HL-60 (cell line): ENCODE measurements around the gene PROS1.
"Not testable (repeated sequence)": the region's sequence is repeated elsewhere in the genome, so short reads cannot be mapped to it uniquely, and the experiment has no call there.

Experiments used
- DNase-seq, 2 experiments: peaks; one replicate each; pipeline ENCODE4 v3.0.0-alpha.2; 2010 to 2020; ENCODE audit warnings: low read depth in 1 of 2, low spot score in 1 of 2
- H3K27ac ChIP-seq: fragments of 250-450 bp; sonication (Bioruptor Pico); replicated peaks from 2 replicates; pipeline ENCODE4 v1.5.1; 2020; ENCODE audit warnings: mild to moderate bottlenecking, moderate library complexity
- H3K27me3 ChIP-seq: fragments of 250-450 bp; sonication (Bioruptor Pico); 2 replicates; pipeline ENCODE4 v1.5.1; 2021; ENCODE audit warnings: mild to moderate bottlenecking, moderate library complexity; ENCODE audit not compliant: insufficient read depth, poor library complexity, severe bottlenecking
- H3K4me3 ChIP-seq: replicated peaks from 2 replicates; pipeline ENCODE4 v1.5.1; 2011; ENCODE audit warnings: mild to moderate bottlenecking, control low read depth, low read length; ENCODE audit not compliant: insufficient read depth
- CTCF ChIP-seq: IDR thresholded peaks from one replicate; pipeline ENCODE4 v1.5.1; 2011; ENCODE audit warnings: low read length, control low read depth, inconsistent platforms; ENCODE audit not compliant: insufficient read depth
- GABPA ChIP-seq: IDR thresholded peaks from 2 replicates; pipeline ENCODE4 v1.6.1; 2012; ENCODE audit warnings: low read depth
- POLR2AphosphoS5 ChIP-seq: IDR thresholded peaks from 2 replicates; pipeline ENCODE4 v1.6.1; 2012; ENCODE audit warnings: low read depth
- REST ChIP-seq: IDR thresholded peaks from 2 replicates; pipeline ENCODE4 v1.6.1; 2012; ENCODE audit warnings: low read depth; ENCODE audit not compliant: insufficient replicate concordance
- SPI1 ChIP-seq: IDR thresholded peaks from 2 replicates; pipeline ENCODE4 v1.6.1; 2012; ENCODE audit warnings: low read depth, mild to moderate bottlenecking, borderline replicate concordance

PROS1 gene

GRCh38 chr3:93969997-93970396 is 3.7 kb downstream of the PROS1 start:
- no peak overlapping the region for H3K4me3 ChIP-seq
- DNase-seq: no peak
- no peaks in the 10 kb centered on the region for H3K27me3 ChIP-seq
- no peak overlapping the region for H3K27ac ChIP-seq
- TF ChIP-seq POLR2AphosphoS5: no peak
- TF ChIP-seq REST: no peak
- no peak for TF ChIP-seq CTCF
- no peak for TF ChIP-seq GABPA
- TF ChIP-seq SPI1: no peak

GRCh38 chr3:93969443-93969842 is 4.3 kb downstream of the PROS1 start:
- TF ChIP-seq SPI1 (no peak), GABPA (no peak), POLR2AphosphoS5 (no peak), CTCF (no peak), REST (no peak)
- no peak overlapping the region for H3K4me3 ChIP-seq
- no peaks in the 10 kb centered on the region for H3K27me3 ChIP-seq
- no peak for DNase-seq
- H3K27ac ChIP-seq: no peak overlapping the region

GRCh38 chr3:93965106-93965505 is 8.6 kb downstream of the PROS1 start:
- not testable (repeated sequence) for H3K4me3 ChIP-seq, DNase-seq, H3K27ac ChIP-seq, H3K27me3 ChIP-seq

GRCh38 chr3:93962798-93963197 is 10.9 kb downstream of the PROS1 start:
- H3K27me3 ChIP-seq: no peaks in the 10 kb centered on the region
- H3K27ac ChIP-seq: no peak overlapping the region
- no peak for TF ChIP-seq SPI1
- no peak for TF ChIP-seq POLR2AphosphoS5
- TF ChIP-seq REST: no peak
- TF ChIP-seq GABPA: no peak
- no peak for TF ChIP-seq CTCF
- no peak overlapping the region for H3K4me3 ChIP-seq
- no peak for DNase-seq
